Neural progenitor cell (in vitro differentiated cells): Measurements from ENCODE around the gene IGLON5. TPM values are rescaled to one million over a fixed set of nuclear protein-coding genes. Genes with fewer than 3 reads are reported as not detected.

Experiments used
- DNase-seq: peaks from one replicate; pipeline ENCODE4 v3.0.0-alpha.2; 2016; ENCODE audit warnings: low spot score
- H2AFZ ChIP-seq: fragments of 200-600 bp; sonication (generic); replicated peaks from 2 replicates; pipeline ENCODE4 v1.6.1; 2016; ENCODE audit warnings: antibody characterized with exemption
- H3F3A ChIP-seq: fragments of 200-600 bp; sonication (generic); 2 replicates; pipeline ENCODE4 v1.6.1; 2016; ENCODE audit warnings: antibody characterized with exemption, low read depth
- H3K27ac ChIP-seq: fragments of 200-600 bp; sonication (generic); 2 replicates; pipeline ENCODE4 v1.5.1; 2016; ENCODE audit warnings: mild to moderate bottlenecking
- H3K27me3 ChIP-seq: fragments of 200-600 bp; sonication (generic); 2 replicates; pipeline ENCODE4 v1.6.1; 2016; ENCODE audit warnings: mild to moderate bottlenecking, moderate library complexity
- H3K36me3 ChIP-seq: fragments of 200-600 bp; sonication (generic); 2 replicates; pipeline ENCODE4 v1.5.1; 2016
- H3K4me1 ChIP-seq: fragments of 200-600 bp; sonication (generic); 2 replicates; pipeline ENCODE4 v1.6.1; 2016; ENCODE audit warnings: mixed run types
- H3K4me2 ChIP-seq: fragments of 200-600 bp; sonication (generic); 2 replicates; pipeline ENCODE4 v1.6.1; 2016
- H3K4me3 ChIP-seq: fragments of 200-600 bp; sonication (generic); 2 replicates; pipeline ENCODE4 v1.5.1; 2016
- H3K79me2 ChIP-seq: fragments of 200-600 bp; sonication (generic); 2 replicates; pipeline ENCODE4 v1.6.1; 2016; ENCODE audit warnings: low read depth
- H3K9ac ChIP-seq: fragments of 200-600 bp; sonication (generic); 2 replicates; pipeline ENCODE4 v1.6.1; 2016
- H3K9me3 ChIP-seq: fragments of 200-600 bp; sonication (generic); 2 replicates; pipeline ENCODE4 v1.5.1; 2016; ENCODE audit warnings: low read depth
- H4K20me1 ChIP-seq: fragments of 200-600 bp; sonication (generic); 2 replicates; pipeline ENCODE4 v1.6.1; 2016; ENCODE audit warnings: low read depth
- H3K27ac Mint-ChIP-seq: 3 replicates; pipeline ENCODE4 v1.8.0; 2021; ENCODE audit warnings: mixed read lengths
- H3K27me3 Mint-ChIP-seq: 2 replicates; pipeline ENCODE4 v1.8.0; 2022; ENCODE audit warnings: low read depth, mild to moderate bottlenecking, inconsistent platforms, moderate library complexity, mixed read lengths; ENCODE audit not compliant: insufficient read depth
- H3K36me3 Mint-ChIP-seq: 3 replicates; pipeline ENCODE4 v1.8.0; 2021; ENCODE audit warnings: mixed read lengths
- H3K4me1 Mint-ChIP-seq: 3 replicates; pipeline ENCODE4 v1.8.0; 2021; ENCODE audit warnings: mixed read lengths
- H3K4me3 Mint-ChIP-seq: 3 replicates; pipeline ENCODE4 v1.8.0; 2021; ENCODE audit warnings: mild to moderate bottlenecking, moderate library complexity, mixed read lengths
- H3K9me3 Mint-ChIP-seq: 3 replicates; pipeline ENCODE4 v1.8.0; 2020; ENCODE audit warnings: mixed read lengths
- EZH2 ChIP-seq: fragments of 200-600 bp; sonication (generic); IDR thresholded peaks from 2 replicates; pipeline ENCODE4 v1.6.1; 2017; ENCODE audit warnings: antibody characterized with exemption, mild to moderate bottlenecking, moderate library complexity
- EZH2phosphoT487 ChIP-seq: fragments of 200-600 bp; sonication (generic); IDR thresholded peaks from 2 replicates; pipeline ENCODE4 v1.6.1; 2017; ENCODE audit warnings: antibody characterized with exemption
- total RNA-seq: library from RNA; depleted of rRNA; stranded (reverse); fragments of >200 nt; gene quantifications from 2 replicates; pipeline ENCODE4 v1.2.3, GENCODE V29; 2015; ENCODE audit warnings: low replicate concordance
- TF ChIP-seq, protein P1 (sequence below): fragments of 200-600 bp; sonication (generic); IDR thresholded peaks from 2 replicates; pipeline ENCODE4 v1.5.1; 2017; ENCODE audit warnings: antibody characterized with exemption, mild to moderate bottlenecking

Gene IGLON5
- total RNA-seq, 1 donor from 2014 or later, result 5.4 TPM

DNA sequence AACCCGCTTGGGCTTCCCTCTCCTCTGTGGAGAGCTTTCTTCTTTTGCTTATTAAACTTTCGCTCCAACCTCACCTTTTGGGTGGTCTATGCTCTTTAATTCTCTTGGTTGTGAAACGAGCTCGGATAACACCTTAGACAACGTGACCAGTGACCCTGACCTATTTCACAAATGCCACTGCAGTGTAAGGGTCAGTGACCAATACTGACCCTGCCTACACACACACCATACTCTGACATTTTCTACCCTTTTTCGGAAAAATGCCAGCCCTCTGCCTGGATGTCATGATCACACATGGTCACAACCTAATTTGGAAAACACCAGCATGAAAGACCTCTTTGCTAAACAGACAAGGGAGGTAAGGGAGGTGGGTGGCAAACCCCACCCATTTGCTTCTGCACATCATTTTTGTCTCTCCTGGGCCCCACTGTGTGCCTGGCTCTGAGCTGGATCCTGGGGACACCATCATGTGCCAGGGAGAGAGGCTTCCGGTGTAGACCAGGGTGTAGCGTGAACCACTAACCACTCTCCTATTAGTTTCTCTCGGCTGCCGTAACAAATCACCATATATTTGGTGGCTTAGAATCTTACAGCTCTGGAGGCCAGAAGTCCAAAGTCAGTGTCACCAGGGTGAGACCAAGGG is 44.8 kb downstream of the IGLON5 start:
- Mint-ChIP-seq H3K9me3 (no peaks in the 10 kb centered on the region), H3K27ac (peak overlapping the region; percentile 27), H3K4me1 (peaks cover 25% of the 10 kb centered on the region), H3K36me3 (peaks cover 3% of the 10 kb centered on the region), H3K4me3 (no peak overlapping the region), H3K27me3 (peaks cover 6% of the 10 kb centered on the region)
- H3K27ac ChIP-seq, result no peak overlapping the region
- H3K79me2 ChIP-seq, result no peaks in the 10 kb centered on the region
- H3K4me3 ChIP-seq, result no peak overlapping the region
- H2AFZ ChIP-seq, result no peak overlapping the region
- no peak for DNase-seq
- H3K4me1 ChIP-seq, result peaks cover 13% of the 10 kb centered on the region
- H3K9me3 ChIP-seq, result no peaks in the 10 kb centered on the region
- H3K27me3 ChIP-seq, result no peaks in the 10 kb centered on the region
- no peaks in the 10 kb centered on the region for H3K36me3 ChIP-seq
- TF ChIP-seq, protein P1, sequence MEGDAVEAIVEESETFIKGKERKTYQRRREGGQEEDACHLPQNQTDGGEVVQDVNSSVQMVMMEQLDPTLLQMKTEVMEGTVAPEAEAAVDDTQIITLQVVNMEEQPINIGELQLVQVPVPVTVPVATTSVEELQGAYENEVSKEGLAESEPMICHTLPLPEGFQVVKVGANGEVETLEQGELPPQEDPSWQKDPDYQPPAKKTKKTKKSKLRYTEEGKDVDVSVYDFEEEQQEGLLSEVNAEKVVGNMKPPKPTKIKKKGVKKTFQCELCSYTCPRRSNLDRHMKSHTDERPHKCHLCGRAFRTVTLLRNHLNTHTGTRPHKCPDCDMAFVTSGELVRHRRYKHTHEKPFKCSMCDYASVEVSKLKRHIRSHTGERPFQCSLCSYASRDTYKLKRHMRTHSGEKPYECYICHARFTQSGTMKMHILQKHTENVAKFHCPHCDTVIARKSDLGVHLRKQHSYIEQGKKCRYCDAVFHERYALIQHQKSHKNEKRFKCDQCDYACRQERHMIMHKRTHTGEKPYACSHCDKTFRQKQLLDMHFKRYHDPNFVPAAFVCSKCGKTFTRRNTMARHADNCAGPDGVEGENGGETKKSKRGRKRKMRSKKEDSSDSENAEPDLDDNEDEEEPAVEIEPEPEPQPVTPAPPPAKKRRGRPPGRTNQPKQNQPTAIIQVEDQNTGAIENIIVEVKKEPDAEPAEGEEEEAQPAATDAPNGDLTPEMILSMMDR, result no peak
- TF ChIP-seq EZH2phosphoT487, result no peak
- TF ChIP-seq EZH2, result no peak
- H3K9ac ChIP-seq, result no peak overlapping the region
- no peaks in the 10 kb centered on the region for H4K20me1 ChIP-seq
- peaks cover 13% of the 10 kb centered on the region for H3F3A ChIP-seq
- no peak overlapping the region for H3K4me2 ChIP-seq

DNA sequence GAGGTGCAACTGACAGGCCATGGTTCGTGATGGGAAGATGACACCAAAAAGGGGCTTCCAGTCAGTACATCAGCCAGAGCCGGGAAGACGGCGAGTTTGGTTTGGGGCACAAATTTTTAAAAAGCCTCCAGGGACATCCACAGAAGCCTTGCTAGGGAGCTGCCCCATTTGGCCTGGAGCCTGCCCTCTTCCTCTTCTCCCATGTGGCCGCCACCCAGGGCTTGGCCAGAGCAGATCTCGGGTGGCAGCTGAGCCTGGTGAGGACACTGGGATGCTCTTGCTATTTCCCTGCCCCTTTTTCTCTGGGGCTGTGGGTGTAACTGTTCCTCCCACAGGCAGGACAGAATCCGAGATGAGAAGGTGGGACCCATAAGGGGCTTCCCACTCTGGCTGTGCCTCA is 46.5 kb downstream of the IGLON5 start:
- H3K9ac ChIP-seq, result no peak overlapping the region
- no peak for TF ChIP-seq EZH2phosphoT487
- TF ChIP-seq, protein P1, result no peak
- TF ChIP-seq EZH2, result no peak
- no peak overlapping the region for H3K4me3 ChIP-seq
- no peak for DNase-seq
- Mint-ChIP-seq H3K27ac (no peak overlapping the region), H3K27me3 (peaks cover 4% of the 10 kb centered on the region), H3K36me3 (no peaks in the 10 kb centered on the region), H3K4me3 (no peak overlapping the region), H3K4me1 (peaks cover 27% of the 10 kb centered on the region), H3K9me3 (no peaks in the 10 kb centered on the region)
- H3F3A ChIP-seq, result peaks cover 13% of the 10 kb centered on the region
- no peaks in the 10 kb centered on the region for H3K27me3 ChIP-seq
- no peaks in the 10 kb centered on the region for H4K20me1 ChIP-seq
- H3K9me3 ChIP-seq, result no peaks in the 10 kb centered on the region
- H3K4me1 ChIP-seq, result peaks cover 13% of the 10 kb centered on the region
- no peak overlapping the region for H3K4me2 ChIP-seq
- H3K36me3 ChIP-seq, result no peaks in the 10 kb centered on the region
- H2AFZ ChIP-seq, result no peak overlapping the region
- H3K79me2 ChIP-seq, result no peaks in the 10 kb centered on the region
- H3K27ac ChIP-seq, result no peak overlapping the region

DNA sequence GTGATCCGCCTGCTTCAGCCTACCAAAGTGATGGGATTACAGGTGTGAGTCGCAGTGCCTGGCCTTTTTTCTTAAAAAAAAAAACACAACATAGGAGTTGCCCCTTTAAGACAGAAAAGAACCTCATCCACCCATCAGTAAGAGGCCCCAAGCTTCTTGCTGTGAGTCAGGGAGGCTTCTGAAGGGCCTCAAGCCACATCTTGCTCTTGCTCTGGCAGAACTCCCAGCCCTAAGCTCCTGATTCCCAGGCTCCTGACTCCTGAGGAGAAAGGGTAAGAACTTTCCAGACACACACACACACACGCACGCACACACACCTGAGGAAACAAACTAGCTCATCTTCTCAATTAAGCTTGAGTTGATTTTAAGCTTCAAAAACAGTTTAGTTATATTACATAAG is 47.9 kb downstream of the IGLON5 start:
- H3K36me3 Mint-ChIP-seq, result no peaks in the 10 kb centered on the region
- no peaks in the 10 kb centered on the region for H3K9me3 ChIP-seq
- DNase-seq, result no peak
- H3K27ac Mint-ChIP-seq, result peak overlapping the region; percentile 67
- no peaks in the 10 kb centered on the region for H3K36me3 ChIP-seq
- no peaks in the 10 kb centered on the region for H3K9me3 Mint-ChIP-seq
- peaks cover 24% of the 10 kb centered on the region for H3K4me1 Mint-ChIP-seq
- TF ChIP-seq EZH2 (no peak), EZH2phosphoT487 (no peak)
- TF ChIP-seq, protein P1, result no peak
- H3F3A ChIP-seq, result peaks cover 10% of the 10 kb centered on the region
- no peaks in the 10 kb centered on the region for H4K20me1 ChIP-seq
- H3K4me2 ChIP-seq, result no peak overlapping the region
- no peak overlapping the region for H3K4me3 Mint-ChIP-seq
- H3K79me2 ChIP-seq, result no peaks in the 10 kb centered on the region
- H3K4me1 ChIP-seq, result peaks cover 7% of the 10 kb centered on the region
- H3K9ac ChIP-seq, result no peak overlapping the region
- no peak overlapping the region for H3K27ac ChIP-seq
- H3K27me3 Mint-ChIP-seq, result peaks cover 4% of the 10 kb centered on the region
- no peak overlapping the region for H2AFZ ChIP-seq
- no peak overlapping the region for H3K4me3 ChIP-seq
- H3K27me3 ChIP-seq, result no peaks in the 10 kb centered on the region
